Body of pancreas (tissue), 4 donors: ENCODE results near the gene SUMO4.

ENCODE experiments used
- CTCF ChIP-seq, 7 experiments: fragments of 450-650 bp in 4 of 7; fragments of 200-600 bp in 3 of 7; sonication (generic) in 3 of 7; IDR thresholded peaks; one replicate each; pipeline ENCODE4 v1.5.1; 2016 to 2019; ENCODE audit warnings: antibody characterized with exemption in 7 of 7
- POLR2A ChIP-seq, 3 donors: fragments of 450-650 bp; IDR thresholded peaks; one replicate each; pipeline ENCODE4 v1.6.1; 2016; ENCODE audit warnings: antibody characterized with exemption in 3 of 3, mild to moderate bottlenecking in 2 of 3

DNA sequence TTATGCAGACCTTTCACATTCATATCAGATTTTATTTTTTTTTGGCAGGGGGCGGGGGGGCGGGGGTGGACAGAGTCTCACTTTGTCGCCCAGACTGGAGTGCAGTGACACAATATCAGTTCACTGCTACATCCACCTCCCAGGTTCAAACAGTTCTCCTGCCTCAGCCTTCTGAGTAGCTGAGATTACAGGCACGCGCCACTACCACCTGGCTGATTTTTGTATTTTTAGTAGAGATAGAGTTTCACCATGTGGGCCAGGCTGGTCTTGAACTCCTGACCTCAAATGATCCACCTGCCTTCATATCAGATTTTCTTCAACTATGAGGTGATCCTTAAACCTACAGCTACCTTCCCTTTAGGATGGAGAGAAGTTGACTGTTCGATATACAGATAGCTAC lies 8.0 kb upstream of the SUMO4 start:
- no peak for TF ChIP-seq POLR2A (IDR thresholded peaks at IDR 0.05)
- no peak for TF ChIP-seq CTCF (IDR thresholded peaks at IDR 0.05)
